Small intestine (tissue), 7 donors: ENCODE measurements around the gene POLL. TPM values are rescaled to one million over a fixed set of nuclear protein-coding genes. Genes with fewer than 3 reads are reported as not detected.

Source experiments
- DNase-seq, 2 donors: peaks; one replicate each; pipeline versions ENCODE4 v3.0.0 to v3.0.0-alpha.2; 2013
- FAIRE-seq: peaks from 2 replicates; lab custom pipeline; 2012; peaks lifted over from hg19 to GRCh38; lab: Jason Lieb, UNC
- H3K27ac ChIP-seq, 3 donors: one replicate each; pipeline ENCODE4 v1.5.1; 2013; ENCODE audit warnings: low read length in 2 of 3, mild to moderate bottlenecking in 2 of 3, control low read depth in 1 of 3, inconsistent platforms in 1 of 3, low read depth in 1 of 3, moderate library complexity in 1 of 3
- H3K27me3 ChIP-seq, 3 donors: one replicate each; pipeline ENCODE4 v1.6.1; 2013; ENCODE audit warnings: low read length in 3 of 3, inconsistent platforms in 1 of 3; ENCODE audit not compliant: control insufficient read depth in 3 of 3, insufficient read depth in 3 of 3
- H3K36me3 ChIP-seq, 3 donors: one replicate each; pipeline ENCODE4 v1.6.1; 2013; ENCODE audit warnings: low read length in 3 of 3, inconsistent platforms in 1 of 3, low read depth in 1 of 3, mild to moderate bottlenecking in 1 of 3, moderate library complexity in 1 of 3; ENCODE audit not compliant: control insufficient read depth in 3 of 3, insufficient read depth in 2 of 3
- H3K4me1 ChIP-seq, 3 donors: one replicate each; pipeline ENCODE4 v1.6.1; 2013; ENCODE audit warnings: low read length in 2 of 3, inconsistent platforms in 1 of 3, low read depth in 1 of 3, mild to moderate bottlenecking in 1 of 3, moderate library complexity in 1 of 3; ENCODE audit not compliant: control insufficient read depth in 3 of 3, insufficient read depth in 2 of 3
- H3K4me3 ChIP-seq, 3 donors: one replicate each; pipeline ENCODE4 v1.5.1; 2013; ENCODE audit warnings: low read length in 3 of 3, control low read depth in 1 of 3, inconsistent platforms in 1 of 3, low read depth in 1 of 3, mild to moderate bottlenecking in 1 of 3, moderate library complexity in 1 of 3
- H3K9me3 ChIP-seq, 2 donors: one replicate each; pipeline ENCODE4 v1.6.1; 2013; ENCODE audit warnings: low read depth in 1 of 2, low read length in 1 of 2; ENCODE audit not compliant: control insufficient read depth in 2 of 2, insufficient read depth in 1 of 2
- WGBS, 3 donors: extraction: QIAGEN DNeasy Blood & Tissue Kit; methylation state at CpG; one replicate each; pipeline ENCODE4 v1.1.7; 2013; 5-methylcytosine and 5-hydroxymethylcytosine counted together
- polyA plus RNA-seq, 4 donors: library from polyadenylated mRNA; stranded (reverse) in 3 of 4; unstranded in 1 of 4; fragments of 200-250 nt in 3 of 4; fragments of 120-200 nt in 1 of 4; gene quantifications; one replicate each; pipeline versions ENCODE4 v1.2.1 to v1.2.3, GENCODE V29; 2013
- donor health status: healthy with polysubstance abuse.
- donor health status: control.
- donor health status: control.
- donor health status: Bipolar disorder and iron deficiency.
- donor health status: healthy.

POLL gene
- polyA plus RNA-seq, 4 donors: 24.8 to 31.3 (median 30.0) TPM

DNA sequence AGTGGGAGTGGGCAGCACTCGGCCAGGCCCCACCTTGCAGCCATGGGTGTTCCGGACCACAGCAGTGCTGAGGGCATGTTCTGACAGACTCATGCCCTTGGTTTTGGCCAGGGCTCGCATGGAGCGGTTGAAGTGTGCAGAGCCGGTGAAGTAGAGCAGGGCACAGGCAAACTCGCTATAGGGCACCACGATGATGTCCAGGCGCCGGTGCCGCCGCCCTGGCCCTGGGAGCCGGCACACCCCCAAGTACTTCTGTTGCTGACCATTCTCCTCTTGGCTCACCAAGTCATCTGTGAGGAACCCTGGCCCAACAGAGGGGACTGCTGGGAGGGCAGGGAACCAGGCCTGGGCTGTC is 8.6 kb downstream of the POLL start:
- Histone ChIP-seq H3K4me1 (no peaks in the 10 kb centered on the region), H3K27ac (no peak overlapping the region), H3K36me3 (peaks cover 7 to 80% (median 11%) of the 10 kb centered on the region in 3 donors), H3K9me3 (no peaks in the 10 kb centered on the region), H3K27me3 (no peaks in the 10 kb centered on the region), H3K4me3 (no peak overlapping the region)
- DNase-seq (no peak), FAIRE-seq (no peak)
- WGBS, 3 donors: 96 to 98% (median 97%) methylated on average over 12 of the region's 12 CpGs

DNA sequence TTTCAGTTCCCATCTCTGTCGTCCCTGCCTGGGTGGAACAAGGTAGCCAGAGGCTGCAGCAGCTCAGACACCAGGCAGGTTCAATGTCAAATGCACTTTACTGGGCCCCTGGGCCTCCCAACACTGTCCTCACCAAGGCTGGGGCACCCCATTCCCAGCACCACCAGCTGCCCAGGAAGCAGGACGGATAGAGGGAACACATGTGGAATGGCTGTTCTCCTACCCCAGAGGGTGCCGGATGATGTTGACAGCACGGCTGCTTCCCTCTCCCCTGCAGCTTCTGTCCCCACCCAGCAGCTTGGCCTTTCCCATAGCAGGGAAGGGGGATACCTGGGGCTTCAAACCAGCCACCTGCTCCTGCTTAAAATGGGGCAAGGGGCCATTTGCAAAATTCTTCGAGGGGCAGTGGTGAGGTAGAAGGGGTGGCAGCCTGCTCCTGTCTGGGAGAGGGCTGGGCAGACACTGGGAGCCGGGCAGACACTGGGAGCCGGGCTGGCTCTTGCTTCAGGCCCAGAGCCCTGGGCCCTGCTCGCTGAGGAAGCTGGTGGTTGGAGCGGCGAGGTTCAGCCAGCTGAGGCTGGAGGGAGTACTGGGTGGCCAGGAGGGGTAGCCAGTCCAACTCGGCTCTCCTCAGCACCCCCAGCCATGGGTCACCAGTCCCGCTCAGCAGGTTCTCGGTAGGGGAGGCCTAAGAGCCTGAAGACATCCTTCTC is 9.1 kb downstream of the POLL start:
- no peak for DNase-seq
- no peaks in the 10 kb centered on the region for H3K27me3 ChIP-seq
- no peak overlapping the region for H3K27ac ChIP-seq
- no peaks in the 10 kb centered on the region for H3K4me1 ChIP-seq
- 93 to 95% (median 93%) methylated on average over 11 to 13 of the region's 13 CpGs for WGBS, 3 donors
- peaks cover 6 to 80% (median 11%) of the 10 kb centered on the region in 3 donors for H3K36me3 ChIP-seq
- FAIRE-seq: no peak
- H3K4me3 ChIP-seq: no peak overlapping the region
- H3K9me3 ChIP-seq: no peaks in the 10 kb centered on the region

DNA sequence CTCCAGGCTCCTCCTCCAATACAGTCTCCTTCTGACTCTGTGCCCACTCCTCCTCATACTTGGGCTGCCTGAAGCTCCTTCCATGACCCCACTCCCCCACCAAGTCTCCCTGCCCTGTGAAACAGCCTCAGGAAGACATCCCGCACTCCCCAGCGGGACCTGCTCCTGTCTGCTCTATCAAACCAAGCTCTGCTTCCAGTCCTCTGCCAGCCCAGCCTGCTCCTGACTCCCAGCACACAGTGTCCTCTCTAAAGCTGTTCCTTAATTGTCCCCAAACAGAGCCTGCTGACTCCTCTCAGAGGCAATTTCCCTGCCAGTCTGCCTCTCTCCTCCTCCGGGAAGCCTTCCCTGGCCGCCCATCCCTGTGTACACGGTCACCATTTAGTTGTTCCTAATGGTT is 9.9 kb downstream of the POLL start:
- FAIRE-seq (no peak), DNase-seq (no peak)
- peaks cover 4 to 78% (median 11%) of the 10 kb centered on the region in 3 donors for H3K36me3 ChIP-seq
- no peaks in the 10 kb centered on the region for H3K27me3 ChIP-seq
- H3K4me1 ChIP-seq: no peaks in the 10 kb centered on the region
- 84 to 91% (median 85%) methylated on average over 5 of the region's 5 CpGs for WGBS, 3 donors
- H3K27ac ChIP-seq: no peak overlapping the region
- no peak overlapping the region for H3K4me3 ChIP-seq
- peaks cover 0 to 2% of the 10 kb centered on the region in 2 donors for H3K9me3 ChIP-seq

DNA sequence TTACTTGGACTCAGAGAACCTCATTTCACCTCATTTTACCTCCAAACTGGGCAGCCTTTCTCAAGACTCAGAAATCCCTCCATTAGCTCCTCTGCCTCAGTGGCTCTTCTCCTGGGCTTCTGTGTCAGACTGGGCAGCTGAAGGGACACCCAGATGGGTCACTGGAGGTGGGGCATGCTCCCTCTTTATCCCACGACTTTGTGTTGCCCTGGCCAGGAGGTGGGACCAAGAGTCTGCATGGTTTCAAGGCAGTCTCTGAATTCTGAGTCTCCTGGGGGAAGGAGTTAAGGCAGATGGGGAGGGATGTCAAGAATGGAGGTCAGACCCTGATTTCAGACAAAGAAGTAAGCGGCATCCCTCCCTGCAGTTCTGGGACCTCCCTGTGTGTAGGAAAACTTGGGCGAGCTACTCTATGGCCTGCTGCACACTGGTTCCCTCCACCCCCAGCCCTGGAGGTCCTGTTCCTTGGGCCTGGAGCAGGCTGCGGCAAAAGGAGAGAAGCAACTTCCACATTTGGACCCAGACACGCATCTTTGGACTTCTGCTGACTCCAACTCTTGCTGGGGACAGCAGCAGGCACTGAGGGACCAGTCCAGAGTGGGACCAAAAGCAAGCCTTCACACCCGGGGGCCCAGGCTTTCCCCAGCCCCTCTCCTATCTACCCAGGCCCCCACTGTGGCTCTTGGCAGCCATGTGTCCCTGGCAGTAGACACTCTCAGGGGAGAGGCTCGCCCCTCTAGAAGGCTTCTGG is 10.8 kb downstream of the POLL start:
- FAIRE-seq: no peak
- Histone ChIP-seq H3K27me3 (no peaks in the 10 kb centered on the region), H3K9me3 (peaks cover 0 to 9% of the 10 kb centered on the region in 2 donors), H3K4me1 (no peaks in the 10 kb centered on the region), H3K4me3 (no peak overlapping the region), H3K36me3 (peaks cover 0 to 72% (median 11%) of the 10 kb centered on the region in 3 donors), H3K27ac (no peak overlapping the region)
- no peak for DNase-seq
- WGBS, 3 donors: 89 to 91% (median 90%) methylated on average over 7 of the region's 7 CpGs

DNA sequence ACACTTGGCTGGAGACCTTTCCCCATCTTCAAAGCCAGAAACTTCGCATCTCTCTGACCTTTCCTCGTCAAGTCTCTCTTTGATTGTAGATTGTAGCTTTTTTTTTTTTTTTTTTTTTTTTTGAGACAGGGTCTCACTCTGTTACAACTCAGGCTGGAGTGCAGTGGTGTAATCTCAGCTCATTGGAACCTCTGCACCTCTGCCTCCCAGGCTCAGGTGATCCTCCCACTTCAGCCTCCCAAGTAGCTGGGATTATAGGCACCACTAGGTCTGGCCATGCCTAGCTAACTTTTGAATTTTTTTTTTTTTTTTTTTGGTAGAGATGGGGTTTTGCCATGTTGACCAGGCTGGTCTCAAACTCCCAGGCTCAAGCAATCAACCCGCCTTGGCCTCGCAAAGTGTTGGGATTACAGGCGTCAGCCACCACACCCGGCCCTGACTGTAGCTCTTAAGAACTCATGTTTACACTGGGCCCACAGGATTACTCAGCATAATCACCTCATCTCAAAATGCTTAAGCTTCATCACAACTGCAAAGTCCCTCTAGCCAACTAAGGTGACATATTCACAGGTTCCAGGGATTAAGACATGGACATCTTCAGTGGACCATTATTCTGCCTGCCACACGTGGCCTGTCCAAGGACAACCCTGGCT is 11.7 kb downstream of the POLL start:
- peaks cover 0 to 66% (median 11%) of the 10 kb centered on the region in 3 donors for H3K36me3 ChIP-seq
- WGBS, 3 donors: 85 to 92% (median 88%) methylated on average over 7 of the region's 7 CpGs
- H3K27me3 ChIP-seq: no peaks in the 10 kb centered on the region
- H3K4me3 ChIP-seq: no peak overlapping the region
- H3K27ac ChIP-seq: no peak overlapping the region
- FAIRE-seq: no peak
- H3K4me1 ChIP-seq: no peaks in the 10 kb centered on the region
- H3K9me3 ChIP-seq: peaks cover 0 to 9% of the 10 kb centered on the region in 2 donors
- no peak for DNase-seq

DNA sequence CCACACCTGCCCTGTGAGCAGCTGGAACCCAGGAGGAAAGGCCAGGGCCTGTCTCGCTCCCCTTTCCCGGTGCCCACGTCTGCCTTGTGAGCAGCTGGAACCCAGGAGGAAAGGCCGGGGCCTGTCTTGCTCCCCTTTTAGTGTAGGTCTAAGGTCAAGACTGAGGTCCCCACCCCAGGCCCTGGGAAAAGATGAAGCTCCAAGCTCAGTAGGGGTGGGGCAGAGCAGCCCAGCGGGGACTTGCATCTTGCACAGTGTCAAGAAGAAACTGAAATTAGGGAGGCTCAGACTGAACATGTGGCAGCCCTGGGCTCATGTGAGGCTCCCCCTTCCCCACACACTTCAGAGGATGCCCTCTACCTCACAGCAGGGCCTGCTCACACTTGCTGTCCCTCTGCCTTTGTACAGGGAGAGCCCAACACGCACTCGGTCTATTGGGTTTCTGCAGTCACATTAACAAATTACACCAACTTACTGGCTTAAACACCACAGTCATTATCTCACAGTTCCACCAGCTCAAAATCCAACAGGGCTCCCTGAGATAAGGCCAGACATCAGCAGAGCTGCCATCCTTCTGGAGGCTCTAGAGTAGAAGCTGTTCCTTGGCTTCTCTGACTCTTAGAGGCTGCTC is 12.4 kb downstream of the POLL start:
- Histone ChIP-seq H3K27me3 (peaks cover 0 to 4% (median 0%) of the 10 kb centered on the region in 3 donors), H3K4me1 (peaks cover 0 to 5% (median 0%) of the 10 kb centered on the region in 3 donors), H3K36me3 (peaks cover 0 to 59% (median 11%) of the 10 kb centered on the region in 3 donors), H3K9me3 (peaks cover 0 to 9% of the 10 kb centered on the region in 2 donors), H3K4me3 (no peak overlapping the region), H3K27ac (no peak overlapping the region)
- WGBS, 3 donors: 82 to 92% (median 88%) methylated on average over 6 to 7 of the region's 7 CpGs
- no peak for FAIRE-seq
- DNase-seq: no peak

DNA sequence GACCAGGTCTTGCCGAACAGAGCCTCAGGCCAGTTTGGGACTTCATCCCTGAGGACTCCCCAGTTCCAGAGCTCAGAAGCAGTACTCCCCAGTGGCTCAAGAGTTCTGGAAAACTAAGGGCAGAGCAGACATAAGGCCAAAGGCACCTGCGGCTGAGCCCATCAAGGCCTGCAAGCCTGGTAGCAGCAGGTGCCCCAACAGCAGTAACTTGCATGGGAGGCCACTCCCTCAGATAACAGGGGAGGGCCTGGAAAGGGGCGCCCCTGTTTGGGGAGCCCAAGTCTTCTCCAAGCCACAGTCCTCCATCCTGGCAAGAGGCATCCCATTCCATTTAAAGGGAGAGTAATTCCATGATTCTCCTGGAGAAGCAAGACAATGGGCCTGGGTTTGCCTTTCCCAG is 13.0 kb downstream of the POLL start:
- peaks cover 0 to 9% (median 0%) of the 10 kb centered on the region in 3 donors for H3K4me1 ChIP-seq
- DNase-seq (no peak), FAIRE-seq (no peak)
- no peak overlapping the region for H3K27ac ChIP-seq
- no peak overlapping the region for H3K4me3 ChIP-seq
- peaks cover 0 to 53% (median 9%) of the 10 kb centered on the region in 3 donors for H3K36me3 ChIP-seq
- peaks cover 0 to 9% of the 10 kb centered on the region in 2 donors for H3K9me3 ChIP-seq
- H3K27me3 ChIP-seq: peaks cover 0 to 8% (median 0%) of the 10 kb centered on the region in 3 donors
- 76 to 88% (median 85%) methylated on average over 3 of the region's 3 CpGs for WGBS, 3 donors
